OCI-M2 (cell line): ENCODE measurements around the gene PARS2.

Source experiments
- DNase-seq: peaks from one replicate; lab custom pipeline; 2025; ENCODE audit not compliant: unreplicated experiment; lab: John Stamatoyannopoulos, UW

PARS2 gene

GRCh38 chr1:54742282-54742681, 22.0 kb downstream of the PARS2 start:
- no peak for DNase-seq

- no peak for DNase-seq
Observed at GRCh38 chr1:54741531-54741930, 22.8 kb downstream of the PARS2 start.

GRCh38 chr1:54738244-54738643, 26.1 kb downstream of the PARS2 start:
- no peak for DNase-seq

- no peak for DNase-seq
Observed at GRCh38 chr1:54736685-54737084, 27.6 kb downstream of the PARS2 start.

GRCh38 chr1:54728027-54728426, 36.3 kb downstream of the PARS2 start:
- DNase-seq = no peak

- DNase-seq = no peak
Observed at GRCh38 chr1:54724771-54725170, 39.6 kb downstream of the PARS2 start.

- no peak for DNase-seq
Observed at GRCh38 chr1:54723985-54724384, 40.3 kb downstream of the PARS2 start.

GRCh38 chr1:54721719-54722118, 42.6 kb downstream of the PARS2 start:
- DNase-seq = no peak

- no peak for DNase-seq
Observed at GRCh38 chr1:54716299-54717047, 47.9 kb downstream of the PARS2 start.

GRCh38 chr1:54715493-54716298, 48.6 kb downstream of the PARS2 start, which contains the start of gene TTC4:
TSS of gene TTC4 (plus strand) at chr1:54715861. CDS start at chr1:54715909, 48 bp downstream.
- peak; percentile 44 for DNase-seq

GRCh38 chr1:54714881-54715492, 49.3 kb downstream of the PARS2 start:
- no peak for DNase-seq

GRCh38 chr1:54711536-54711935, 52.8 kb downstream of the PARS2 start:
- no peak for DNase-seq

GRCh38 chr1:54710841-54711240, 53.5 kb downstream of the PARS2 start:
- DNase-seq = no peak

- DNase-seq = no peak
Observed at GRCh38 chr1:54710434-54710833, 53.9 kb downstream of the PARS2 start.

GRCh38 chr1:54709547-54710292, 54.6 kb downstream of the PARS2 start:
- no peak for DNase-seq

GRCh38 chr1:54708385-54708784, 55.9 kb downstream of the PARS2 start:
- no peak for DNase-seq
